ENCODE measurements around the gene SPOCK1. TPM values are rescaled to one million over a fixed set of nuclear protein-coding genes. Genes with fewer than 3 reads are reported as not detected.

SPOCK1 gene
- polyA plus RNA-seq, 3 donors: 1.8 to 5.7 (median 2.1) TPM

- H3K27me3 ChIP-seq (ENCODE audit: control insufficient read depth in 2 of 2, insufficient read depth in 2 of 2, low read length in 2 of 2): no peaks in the 10 kb centered on the region
- no peak for TF ChIP-seq CTCF (IDR thresholded peaks at IDR 0.05)
- H3K4me3 ChIP-seq (replicated peaks in 1 of 3; ENCODE audit: low read depth in 2 of 3, low read length in 3 of 3): no peak overlapping the region
- no peak overlapping the region for H3K4me2 ChIP-seq (replicated peaks; ENCODE audit: extremely low read depth, low read length, poor library complexity, severe bottlenecking)
- H3K9ac ChIP-seq (ENCODE audit: insufficient read depth, low read length, poor library complexity, severe bottlenecking): no peak overlapping the region
- Mint-ChIP-seq H3K4me3 (no peak overlapping the region), H3K27me3 (ENCODE audit: low read depth in 3 of 3) (no peaks in the 10 kb centered on the region), H3K36me3 (no peaks in the 10 kb centered on the region), H3K4me1 (no peaks in the 10 kb centered on the region), H3K9me3 (peaks cover 0 to 7% (median 5%) of the 10 kb centered on the region in 7 donors), H3K27ac (no peak overlapping the region)
- no peak overlapping the region for H2AFZ ChIP-seq (ENCODE audit: insufficient read depth, low read depth, low read length, poor library complexity, severe bottlenecking)
- H3K36me3 ChIP-seq (replicated peaks in 1 of 2; ENCODE audit: control insufficient read depth in 1 of 2, insufficient read depth in 2 of 2, low read length in 2 of 2): no peaks in the 10 kb centered on the region
- H3K27ac ChIP-seq (ENCODE audit: low read depth in 1 of 2, low read length in 2 of 2): no peak overlapping the region
- no peaks in the 10 kb centered on the region for H4K20me1 ChIP-seq (ENCODE audit: insufficient read depth, low read length)
- intact Hi-C loops (cut with micrococcal nuclease): no loop called here
- no peaks in the 10 kb centered on the region for H3K9me3 ChIP-seq (replicated peaks in 1 of 2; ENCODE audit: control insufficient read depth in 1 of 2, insufficient read depth in 1 of 2, low read length in 2 of 2)
- DNase-seq: no peak
- no peaks in the 10 kb centered on the region for H3K79me2 ChIP-seq (ENCODE audit: insufficient read depth, low read length)
- no CpG with 5 or more reads among the region's 2 CpGs for WGBS (ENCODE audit: insufficient coverage)
- no peaks in the 10 kb centered on the region for H3K4me1 ChIP-seq (ENCODE audit: control insufficient read depth in 1 of 2, insufficient read depth in 2 of 2, low read length in 2 of 2)
Measured at GRCh38 chr5:137004279-137004678, 494.8 kb downstream of the SPOCK1 start.

- no peak for TF ChIP-seq CTCF (IDR thresholded peaks at IDR 0.05)
- Histone ChIP-seq H3K27me3 (ENCODE audit: control insufficient read depth in 2 of 2, insufficient read depth in 2 of 2, low read length in 2 of 2) (no peaks in the 10 kb centered on the region), H2AFZ (ENCODE audit: insufficient read depth, low read depth, low read length, poor library complexity, severe bottlenecking) (no peak overlapping the region), H3K9me3 (replicated peaks in 1 of 2; ENCODE audit: control insufficient read depth in 1 of 2, insufficient read depth in 1 of 2, low read length in 2 of 2) (peaks cover 3 to 8% of the 10 kb centered on the region in 2 donors), H3K79me2 (ENCODE audit: insufficient read depth, low read length) (no peaks in the 10 kb centered on the region), H3K4me2 (replicated peaks; ENCODE audit: extremely low read depth, low read length, poor library complexity, severe bottlenecking) (no peak overlapping the region), H3K36me3 (replicated peaks in 1 of 2; ENCODE audit: control insufficient read depth in 1 of 2, insufficient read depth in 2 of 2, low read length in 2 of 2) (no peaks in the 10 kb centered on the region), H3K4me3 (replicated peaks in 1 of 3; ENCODE audit: low read depth in 2 of 3, low read length in 3 of 3) (no peak overlapping the region), H3K27ac (ENCODE audit: low read depth in 1 of 2, low read length in 2 of 2) (no peak overlapping the region), H4K20me1 (ENCODE audit: insufficient read depth, low read length) (no peaks in the 10 kb centered on the region), H3K4me1 (ENCODE audit: control insufficient read depth in 1 of 2, insufficient read depth in 2 of 2, low read length in 2 of 2) (no peaks in the 10 kb centered on the region), H3K9ac (ENCODE audit: insufficient read depth, low read length, poor library complexity, severe bottlenecking) (no peak overlapping the region)
- WGBS (ENCODE audit: insufficient coverage): 91% methylated on average over 2 of the region's 7 CpGs
- Mint-ChIP-seq H3K27ac (peak overlapping the region in 1 of 7 donors; percentile 23), H3K27me3 (ENCODE audit: low read depth in 3 of 3) (peaks cover 0 to 2% (median 0%) of the 10 kb centered on the region in 3 donors), H3K36me3 (no peaks in the 10 kb centered on the region), H3K9me3 (peaks cover 2 to 15% (median 6%) of the 10 kb centered on the region in 7 donors), H3K4me1 (no peaks in the 10 kb centered on the region), H3K4me3 (no peak overlapping the region)
- DNase-seq: no peak
- intact Hi-C loops (cut with micrococcal nuclease): no loop called here
Measured at GRCh38 chr5:137001026-137001569, 498.0 kb downstream of the SPOCK1 start.
